CD4-positive, alpha-beta T cell treated with Interleukin-4 for 4 hours (primary cell): ENCODE data around the gene DNAJC9.
A peak's percentile ranks its signal among the peaks of the same experiment; 100 is the strongest.

Experiments
- DNase-seq: peaks from one replicate; pipeline ENCODE4 v3.0.0-alpha.2; 2020

Gene DNAJC9

DNA sequence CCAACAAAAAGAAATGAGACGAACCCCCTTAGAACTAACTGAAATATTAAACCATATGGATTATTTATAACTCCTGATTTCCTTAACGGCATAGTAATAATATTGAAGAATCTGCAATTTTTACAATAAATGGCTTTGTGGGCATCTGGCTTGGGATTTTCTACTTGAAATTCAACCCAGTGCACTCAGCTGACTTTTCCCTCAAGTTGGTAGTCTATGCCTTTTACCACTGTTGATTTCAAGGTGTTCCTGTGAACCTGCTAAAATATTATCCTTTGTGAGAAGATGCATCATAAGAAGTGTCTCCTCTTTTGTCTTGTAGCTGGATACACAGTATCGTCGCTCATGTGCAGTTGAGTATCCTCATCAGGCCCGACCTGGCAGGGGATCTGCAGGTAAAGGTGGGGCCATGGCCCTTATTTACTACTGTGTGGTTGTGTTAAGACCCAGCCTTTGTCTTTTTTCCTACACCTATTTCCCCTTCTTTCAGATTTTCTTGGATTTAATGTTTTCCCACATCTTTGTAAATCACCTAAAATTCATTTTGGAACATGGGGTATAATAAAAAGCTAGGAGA lies 8.0 kb downstream of the DNAJC9 start:
- no peak for DNase-seq

DNA sequence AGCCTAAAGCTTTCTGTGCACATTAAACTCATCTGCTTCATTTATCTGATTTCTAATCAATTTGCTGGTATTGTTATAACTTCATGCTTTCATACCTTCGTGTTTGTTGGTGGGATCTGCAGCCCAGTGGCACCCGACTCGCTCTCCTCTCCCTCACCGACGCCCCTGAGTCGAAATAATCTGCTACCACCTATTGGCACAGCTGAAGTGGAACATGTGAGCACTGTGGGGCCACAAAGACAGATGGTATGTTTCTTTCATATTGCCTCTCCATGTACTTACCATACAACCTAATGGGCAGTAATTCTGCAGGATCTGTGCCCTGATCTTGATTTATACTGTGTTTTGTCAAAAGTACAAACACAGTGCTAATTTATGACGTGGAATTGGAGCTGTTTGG lies 12.4 kb downstream of the DNAJC9 start:
- no peak for DNase-seq

DNA sequence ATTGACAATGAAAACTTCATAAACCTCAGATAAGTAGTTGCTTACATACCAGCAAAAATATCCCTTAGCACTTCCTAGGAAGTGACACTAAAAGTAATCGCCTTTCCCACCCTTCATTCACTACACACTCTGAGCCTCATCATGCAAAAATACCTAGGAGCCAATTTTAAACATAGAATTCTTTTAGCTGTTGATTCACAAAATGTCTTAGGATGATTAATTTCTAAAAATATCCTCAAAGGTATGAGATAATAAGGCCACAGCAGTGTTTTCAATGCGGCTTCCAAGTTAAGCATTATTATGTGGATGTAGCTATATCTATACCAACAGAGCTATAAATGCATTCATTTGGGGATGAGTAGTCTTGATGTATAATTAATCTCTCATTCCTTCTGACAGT lies 13.2 kb downstream of the DNAJC9 start:
- no peak for DNase-seq

DNA sequence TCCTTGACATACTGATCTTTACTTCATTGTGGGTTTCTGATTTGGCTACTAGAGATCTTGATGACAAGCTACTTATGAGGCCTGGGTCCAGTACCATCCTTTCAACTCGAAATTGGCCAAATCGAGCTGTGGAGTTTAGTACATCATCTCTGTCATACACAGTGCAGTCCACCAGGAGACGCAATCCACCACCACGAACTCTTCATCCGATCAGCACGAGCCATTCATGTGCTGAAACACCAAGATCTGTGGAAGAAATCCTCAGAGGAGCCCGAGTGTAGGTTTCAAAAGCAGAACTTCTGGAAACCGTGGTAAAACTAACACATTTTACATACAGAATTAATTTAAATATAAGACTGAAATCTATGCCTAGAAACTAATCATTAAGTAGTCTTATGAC lies 14.2 kb downstream of the DNAJC9 start:
- no peak for DNase-seq

DNA sequence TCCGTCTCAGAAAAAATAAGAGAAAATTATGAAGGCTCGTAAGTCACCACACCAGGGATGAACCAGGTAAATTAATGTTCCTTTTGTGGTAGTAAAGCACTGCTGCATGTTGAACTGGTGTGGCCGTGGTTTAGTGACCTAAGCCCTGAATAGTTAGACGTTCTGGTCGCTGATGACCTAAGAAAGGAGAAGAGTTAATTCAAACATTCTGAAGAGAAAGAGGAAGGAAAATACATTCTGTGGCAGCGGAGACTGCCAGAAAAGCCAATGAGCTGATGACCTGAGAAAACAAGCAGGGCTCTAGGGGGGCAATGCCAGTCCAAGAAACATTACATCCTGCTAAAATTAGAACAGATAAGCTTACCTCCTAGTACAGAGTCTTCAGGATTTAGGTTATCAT lies 17.5 kb downstream of the DNAJC9 start:
- DNase-seq: no peak

DNA sequence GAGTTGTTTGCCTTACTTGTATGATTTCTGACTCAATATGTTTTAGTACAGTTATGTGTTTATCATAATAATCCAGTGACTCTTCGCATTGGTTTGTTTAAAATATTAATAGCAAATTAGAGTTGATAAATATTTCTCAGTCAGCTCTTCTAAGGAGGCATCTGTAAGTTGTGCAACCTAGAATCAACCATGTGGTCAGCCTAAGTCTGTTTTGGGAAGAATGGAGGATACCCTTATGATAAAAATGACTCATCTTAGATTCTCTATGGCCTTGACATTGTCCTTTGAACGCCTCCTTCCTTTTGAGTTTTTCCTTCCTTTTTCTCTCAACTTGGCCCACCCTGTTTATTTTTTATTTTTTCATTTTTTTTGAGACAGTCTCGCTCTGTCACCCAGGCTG lies 18.8 kb downstream of the DNAJC9 start:
- no peak for DNase-seq

DNA sequence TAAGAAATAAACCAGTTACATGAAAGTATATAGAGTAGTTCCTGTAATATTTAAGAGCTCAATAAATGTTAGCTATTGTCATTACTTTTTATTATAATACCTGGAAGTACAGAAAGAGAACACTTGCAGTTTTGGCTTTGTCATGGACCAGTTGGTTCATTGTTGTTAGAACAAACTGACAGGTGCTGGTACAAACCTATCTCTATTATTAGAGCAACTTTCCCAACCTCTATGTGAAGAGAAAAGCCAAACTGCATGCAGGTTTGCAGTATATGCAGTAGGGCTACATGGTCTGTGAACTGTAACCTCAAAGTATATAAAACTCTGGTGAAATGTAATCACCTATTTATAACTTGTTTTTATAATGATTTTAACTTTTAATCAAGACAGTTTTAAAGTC lies 20.4 kb downstream of the DNAJC9 start:
- no peak for DNase-seq

DNA sequence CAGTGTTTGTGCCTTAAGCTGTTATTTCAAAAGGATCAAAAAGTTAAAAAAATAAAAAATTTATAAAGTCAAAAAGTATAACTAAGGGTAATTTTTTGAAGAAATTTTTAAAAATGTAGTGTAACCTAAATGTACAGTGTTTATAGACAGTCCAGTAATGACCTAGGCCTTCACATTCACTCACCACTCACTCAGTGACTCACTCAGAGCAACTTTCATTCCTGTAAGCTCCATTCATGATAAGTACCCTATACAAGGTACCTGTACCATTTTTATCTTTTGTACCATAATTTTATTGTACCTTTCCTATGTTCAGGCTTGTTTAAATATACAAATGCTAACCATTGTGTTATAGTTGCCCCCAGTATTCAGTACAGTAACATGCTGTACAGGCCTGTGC lies 21.5 kb downstream of the DNAJC9 start:
- no peak for DNase-seq

DNA sequence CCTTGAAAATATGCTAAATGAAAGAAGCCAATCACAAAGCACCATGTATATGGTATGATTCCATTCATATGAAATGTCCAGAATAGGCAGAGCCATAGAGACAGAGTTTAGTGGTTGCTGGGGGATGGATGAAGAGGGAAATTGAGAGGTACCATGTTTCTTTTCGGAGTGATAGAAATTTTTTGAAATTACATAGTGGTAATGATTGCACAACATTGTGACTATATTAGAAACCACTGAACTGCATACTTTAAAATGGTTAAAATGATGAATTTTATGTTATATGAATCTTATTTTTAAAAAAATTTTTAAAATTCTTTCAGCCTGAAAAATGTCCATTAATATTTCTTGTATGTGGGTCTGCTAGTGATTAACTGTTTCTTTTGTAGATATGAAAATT lies 26.1 kb downstream of the DNAJC9 start:
- no peak for DNase-seq

DNA sequence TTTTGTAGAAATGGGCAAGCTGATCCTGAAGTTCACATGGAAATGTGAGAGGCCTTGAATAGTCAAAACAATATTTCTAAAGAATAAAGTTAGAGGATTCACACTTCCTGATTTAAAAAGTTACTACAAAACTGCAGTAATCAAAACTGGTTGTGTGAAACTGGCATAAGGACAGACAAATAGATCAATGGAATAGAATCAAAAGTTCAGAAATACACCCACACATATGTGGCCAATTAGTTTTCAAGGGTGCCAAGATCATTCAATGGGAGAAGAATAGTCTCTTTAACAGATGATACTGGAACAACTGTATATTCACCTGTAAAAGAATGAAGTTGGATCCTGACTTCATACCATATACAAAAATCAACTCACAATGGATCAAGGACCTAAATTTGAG lies 27.7 kb downstream of the DNAJC9 start:
- no peak for DNase-seq

DNA sequence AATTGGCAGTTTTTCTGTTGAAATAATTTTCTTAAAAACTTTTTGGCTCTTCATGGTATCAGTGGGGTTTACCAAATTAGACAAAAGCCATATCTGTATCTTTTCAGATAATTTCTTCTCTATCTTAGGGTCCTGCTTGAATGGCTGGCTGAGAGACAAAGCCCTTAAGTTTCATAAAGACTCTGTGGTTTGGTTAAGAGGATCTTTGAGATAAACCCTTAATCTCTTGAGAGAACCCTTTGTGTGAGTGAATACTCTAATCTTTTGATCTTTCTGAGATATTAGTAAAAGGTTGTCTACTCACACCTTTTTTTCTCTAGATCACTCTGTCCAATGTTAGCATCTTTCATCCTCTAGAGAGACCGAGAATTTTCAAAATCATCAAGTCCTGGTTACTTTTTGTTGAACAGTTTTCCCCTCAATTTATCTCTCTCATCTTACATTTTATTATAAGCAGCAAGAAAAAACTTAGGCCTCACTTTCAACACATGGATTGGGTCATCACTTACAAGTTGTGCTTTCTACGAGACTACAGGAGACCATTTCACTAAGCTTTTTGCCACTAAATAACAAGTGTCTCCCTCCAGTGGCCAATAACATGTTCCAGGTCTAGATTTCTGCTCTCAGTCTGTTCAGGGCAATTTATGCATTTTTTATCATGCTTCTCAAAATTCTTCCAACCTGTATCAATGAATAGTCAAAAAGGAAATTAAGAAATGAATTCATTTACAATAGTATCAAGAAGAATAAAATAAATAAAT lies 28.4 kb downstream of the DNAJC9 start:
- peak; percentile 2 for DNase-seq

DNA sequence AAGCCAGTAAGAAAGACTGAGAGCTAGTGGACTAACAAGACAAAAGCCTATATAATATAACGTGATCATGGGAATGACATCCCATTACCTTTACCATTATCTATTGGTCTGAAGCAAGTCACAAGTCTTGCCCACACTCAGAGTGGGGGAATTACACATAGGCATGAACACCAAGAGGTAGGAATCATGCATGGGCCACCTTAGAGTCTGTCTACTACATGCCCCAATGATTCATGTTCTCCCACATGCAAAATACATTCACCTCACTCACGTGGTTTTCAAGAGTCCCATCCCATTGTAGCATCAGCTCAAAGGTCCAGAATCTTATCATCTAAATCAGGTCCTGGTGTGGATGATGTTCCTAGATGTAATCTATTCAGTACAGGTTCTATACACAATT lies 29.4 kb downstream of the DNAJC9 start:
- DNase-seq: no peak

DNA sequence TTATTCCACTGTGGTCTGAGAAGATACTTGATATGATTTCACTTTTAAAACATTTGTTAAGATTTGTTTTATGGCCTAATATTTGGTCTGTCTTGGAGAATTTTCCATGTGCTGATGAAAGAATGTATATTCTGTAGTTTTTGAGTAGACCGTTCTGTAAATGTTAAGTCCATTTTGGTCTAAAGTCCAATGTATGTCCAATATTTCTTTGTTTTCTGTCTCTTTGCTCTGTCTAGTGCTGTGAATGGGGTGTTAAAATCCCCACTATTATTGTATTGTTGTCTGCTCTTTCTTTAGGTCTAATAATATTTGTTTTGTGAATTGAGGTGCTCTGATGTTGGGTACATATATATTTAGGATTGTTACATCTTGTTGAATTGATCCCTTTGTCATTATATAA lies 31.3 kb downstream of the DNAJC9 start:
- no peak for DNase-seq

DNA sequence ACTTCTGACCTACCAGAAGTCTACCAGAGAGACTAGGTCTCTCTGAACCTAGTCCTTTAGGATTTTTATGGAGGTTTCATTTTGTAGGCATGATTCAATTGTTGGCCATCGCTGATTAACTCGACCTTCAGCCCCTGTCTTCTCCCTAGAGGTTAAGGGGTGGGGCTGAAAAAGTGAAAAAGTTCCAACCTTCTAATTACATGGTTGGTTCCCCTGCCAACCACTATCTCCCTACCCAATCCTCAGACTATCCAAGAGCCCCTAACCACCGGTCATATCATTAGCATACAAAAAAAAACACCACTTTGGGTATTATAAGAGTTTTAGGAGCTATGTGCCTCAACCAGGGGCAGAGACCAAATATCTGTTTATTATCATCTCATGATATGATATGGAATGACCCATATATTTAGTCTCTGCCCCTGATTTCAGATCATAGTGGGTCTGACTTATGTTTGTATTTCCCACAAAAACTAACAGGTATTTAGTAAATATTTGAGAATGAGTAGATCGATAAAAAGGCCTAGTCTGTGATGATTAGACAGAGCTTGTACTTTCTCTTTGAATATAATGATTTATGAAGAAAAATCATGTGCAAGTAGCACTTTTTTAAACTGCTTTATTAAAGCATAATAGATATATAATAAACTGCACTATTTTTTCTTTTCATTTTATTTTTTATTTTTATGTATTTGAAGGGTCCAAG lies 35.8 kb downstream of the DNAJC9 start:
- DNase-seq: no peak

DNA sequence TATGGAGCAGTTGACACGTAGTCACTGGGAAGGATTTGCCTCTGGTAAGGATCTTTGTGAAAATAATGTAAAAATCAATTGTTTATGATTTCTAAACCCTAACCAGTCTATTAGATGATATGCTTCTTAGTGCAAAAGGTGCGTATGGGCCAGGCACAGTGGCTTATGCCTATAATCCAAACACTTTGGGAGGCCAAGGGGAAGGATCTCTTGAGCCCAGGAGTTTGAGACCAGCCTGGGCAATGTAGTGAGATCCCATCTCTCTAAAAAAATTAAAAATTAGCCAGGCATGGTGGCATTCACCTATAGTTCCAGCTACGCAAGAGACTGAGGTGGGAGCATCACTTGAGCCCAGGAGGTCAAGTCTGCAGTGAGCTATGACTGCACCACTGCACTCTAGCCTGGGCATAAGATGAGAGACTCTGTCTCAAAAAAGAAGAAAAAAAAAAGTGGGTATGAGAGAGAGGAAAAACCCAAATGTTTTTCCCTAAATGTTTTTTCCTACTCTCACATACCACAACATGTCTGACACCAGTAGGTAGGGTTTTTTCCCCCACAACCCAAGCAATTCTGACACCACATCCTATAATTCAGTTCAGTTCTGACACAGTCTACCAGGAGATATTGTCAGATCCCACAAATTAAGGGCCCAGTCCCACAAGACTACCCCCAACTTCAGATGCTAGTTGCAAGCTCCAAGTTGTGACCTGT lies 36.5 kb downstream of the DNAJC9 start:
- DNase-seq: no peak

DNA sequence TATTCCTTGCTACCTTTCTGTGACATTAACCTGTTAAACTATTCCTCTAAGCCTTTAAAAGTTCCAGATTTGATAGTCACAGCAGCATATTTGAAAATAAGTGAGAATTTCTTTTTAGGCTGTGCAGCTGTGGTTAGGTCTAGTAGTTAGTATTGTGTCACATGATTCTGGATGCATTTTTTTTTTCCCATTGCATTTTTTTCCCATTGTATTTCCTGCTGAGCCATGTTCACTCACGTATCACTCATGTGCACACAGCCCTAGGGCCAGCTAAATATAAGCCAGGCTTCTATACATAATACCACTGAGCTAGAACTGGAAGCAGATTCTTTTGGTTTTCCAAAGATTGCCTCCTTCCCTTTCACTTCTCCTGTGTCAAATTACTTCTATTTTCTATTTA lies 37.4 kb downstream of the DNAJC9 start:
- DNase-seq: no peak

DNA sequence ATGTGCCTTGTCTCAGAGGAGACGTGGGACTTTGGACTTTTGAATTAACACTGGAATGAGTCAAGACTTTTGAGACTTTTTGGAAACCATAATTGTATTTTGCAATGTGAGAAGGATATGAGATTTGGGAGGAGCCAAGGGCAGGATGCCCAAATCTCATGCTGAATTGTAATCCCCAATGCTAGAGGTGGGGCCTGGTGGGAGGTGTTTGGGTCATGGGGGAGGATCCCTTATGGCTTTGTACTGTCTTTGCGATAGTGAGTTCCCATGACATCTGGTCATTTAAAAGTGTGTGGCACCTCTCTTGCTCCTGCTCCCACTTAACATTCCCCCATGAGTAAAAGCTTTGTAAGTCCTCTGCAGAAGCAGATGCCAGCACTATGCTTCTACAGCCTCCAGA lies 39.2 kb downstream of the DNAJC9 start:
- DNase-seq: no peak

DNA sequence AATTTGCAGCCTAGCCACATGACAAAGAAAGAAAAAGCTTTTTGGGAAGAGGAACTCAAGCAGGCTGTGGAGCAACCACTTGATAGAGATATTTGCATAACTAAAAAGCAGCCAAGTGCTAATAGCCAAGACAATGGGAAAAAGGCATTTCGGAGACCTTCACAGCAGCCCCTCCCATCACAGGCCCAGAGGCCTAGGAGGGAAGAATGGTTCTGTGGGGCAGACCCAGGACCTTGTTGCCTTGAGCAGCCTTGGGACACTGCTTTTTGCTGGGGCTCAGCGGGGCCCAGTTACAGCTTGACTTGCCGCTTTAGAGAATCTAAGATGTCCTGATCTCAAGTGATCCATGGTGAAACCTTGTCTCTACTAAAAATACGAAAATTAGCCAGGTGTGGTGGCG lies 40.7 kb downstream of the DNAJC9 start:
- no peak for DNase-seq

DNA sequence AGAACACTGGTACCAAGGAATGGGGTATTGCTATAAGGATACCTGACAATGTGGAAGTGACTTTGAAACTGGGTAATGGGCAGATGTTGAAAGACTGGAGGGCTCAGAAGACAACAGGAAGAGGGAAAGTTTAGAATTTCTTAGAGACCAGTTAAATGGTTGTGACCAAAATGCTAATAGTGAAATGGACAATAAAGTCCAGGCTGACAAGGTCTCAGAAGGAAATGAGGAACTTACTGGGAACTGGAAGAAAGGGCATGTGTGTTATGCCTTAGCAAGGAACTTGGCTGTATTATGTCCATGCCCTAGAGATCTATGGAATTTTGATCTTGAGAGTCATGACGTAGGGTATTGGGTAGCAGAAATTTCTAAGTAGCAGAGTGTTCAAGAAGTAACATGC lies 41.2 kb downstream of the DNAJC9 start:
- no peak for DNase-seq

DNA sequence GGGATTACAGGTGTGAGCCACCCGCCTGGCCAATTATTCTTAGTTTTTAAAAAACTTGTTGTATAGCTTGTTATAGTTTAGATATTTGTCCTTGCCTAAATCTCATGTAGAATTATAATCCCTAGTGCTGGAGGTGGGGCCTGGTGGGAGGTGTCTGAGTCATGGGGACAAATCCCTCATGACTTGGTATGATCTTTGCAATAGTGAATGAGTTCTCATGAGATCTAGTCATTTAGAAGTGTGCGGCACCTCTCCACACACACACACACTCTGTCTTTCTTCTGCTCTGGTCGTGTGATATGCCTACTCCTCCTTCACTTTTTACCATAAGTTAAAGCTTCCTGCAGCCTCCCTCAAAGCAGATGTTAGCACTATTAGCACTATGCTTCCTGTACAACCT lies 42.0 kb downstream of the DNAJC9 start:
- DNase-seq: no peak
